Inflammatory macrophage (primary cell): Measurements from ENCODE around the gene UNC13D.
"Not testable (repeated sequence)": the region's sequence is repeated elsewhere in the genome, so short reads cannot be mapped to it uniquely, and the experiment has no call there.

Experiments
- DNase-seq, 2 donors: peaks; one replicate each; pipeline ENCODE4 v3.0.0-alpha.2; 2020 to 2022

The UNC13D gene

GRCh38 chr17:75874323-75875181 lies 30.3 kb upstream of the UNC13D start:
- no peak for DNase-seq

- no peak for DNase-seq
These were observed 29.6 kb upstream of the UNC13D start for GRCh38 chr17:75873587-75874322.

GRCh38 chr17:75872434-75873351 lies 28.5 kb upstream of the UNC13D start:
- DNase-seq, result no peak

- DNase-seq, result not testable (repeated sequence)
These were observed 26.0 kb upstream of the UNC13D start for GRCh38 chr17:75870228-75870627.

- DNase-seq, result no peak
These were observed 25.3 kb upstream of the UNC13D start for GRCh38 chr17:75869282-75870141.

- DNase-seq, result not testable (repeated sequence)
These were observed 24.6 kb upstream of the UNC13D start for GRCh38 chr17:75868730-75869281.

- DNase-seq, result not testable (repeated sequence)
These were observed 21.4 kb upstream of the UNC13D start for GRCh38 chr17:75865404-75866188.

- DNase-seq, result not testable (repeated sequence)
These were observed 20.7 kb upstream of the UNC13D start for GRCh38 chr17:75864887-75865286.

GRCh38 chr17:75864448-75864871 lies 20.3 kb upstream of the UNC13D start:
- DNase-seq, result peak; percentile 41 to 54

GRCh38 chr17:75861927-75862317 lies 17.7 kb upstream of the UNC13D start:
- DNase-seq, result no peak

GRCh38 chr17:75859358-75859757 lies 15.2 kb upstream of the UNC13D start:
- DNase-seq, result not testable (repeated sequence)

GRCh38 chr17:75856062-75856756 lies 12.0 kb upstream of the UNC13D start:
- DNase-seq, result peak; percentile 30 to 38

GRCh38 chr17:75855310-75856061 lies 11.3 kb upstream of the UNC13D start, which contains the start of gene WBP2:
WBP2 (minus strand) TSS chr17:75855335; CDS start chr17:75855297, 38 bp downstream.
- DNase-seq, result peak; percentile 100

- DNase-seq, result no peak
These were observed 10.7 kb upstream of the UNC13D start for GRCh38 chr17:75854881-75855309.

GRCh38 chr17:75854101-75854748 lies 10.0 kb upstream of the UNC13D start:
- no peak for DNase-seq

GRCh38 chr17:75853433-75853832 lies 9.2 kb upstream of the UNC13D start:
- no peak for DNase-seq

GRCh38 chr17:75851693-75851991 lies 7.4 kb upstream of the UNC13D start:
- not testable (repeated sequence) for DNase-seq

- no peak for DNase-seq
These were observed 6.9 kb upstream of the UNC13D start for GRCh38 chr17:75850928-75851692.
